Activated T-cell treated with anti-CD3 and anti-CD28 coated beads, Interleukin-2, amount 50 U/mL, for 72 hours (primary cell): ENCODE measurements around the gene HTT. TPM values are rescaled to one million over a fixed set of nuclear protein-coding genes. Genes with fewer than 3 reads are reported as not detected.

Source experiments
- ATAC-seq, 2 donors: fragments of 150-1000 bp; cut with Tn5 transposase; replicated peaks in 1 of 2; 2 replicates each; pipeline ENCODE4 v1.10.0; 2021; ENCODE audit warnings: moderate library complexity in 2 of 2, mild to moderate bottlenecking in 1 of 2
- DNase-seq, 2 donors: peaks; one replicate each; pipeline ENCODE4 v3.0.0; 2021 to 2022; ENCODE audit warnings: mixed read lengths in 1 of 2
- H3K27ac Mint-ChIP-seq: one replicate; pipeline ENCODE4 v1.8.0; 2022; ENCODE audit warnings: mild to moderate bottlenecking, moderate library complexity, mixed read lengths
- H3K27me3 Mint-ChIP-seq: one replicate; pipeline ENCODE4 v1.8.0; 2022; ENCODE audit warnings: low read depth, mixed read lengths
- H3K36me3 Mint-ChIP-seq, 2 donors: one replicate each; pipeline ENCODE4 v1.8.0; 2022; ENCODE audit warnings: mixed read lengths in 2 of 2, mild to moderate bottlenecking in 1 of 2; ENCODE audit not compliant: insufficient read depth in 2 of 2
- H3K4me1 Mint-ChIP-seq: one replicate; pipeline ENCODE4 v1.8.0; 2022; ENCODE audit warnings: low read depth, mixed read lengths
- H3K4me3 Mint-ChIP-seq, 2 donors: one replicate each; pipeline ENCODE4 v1.8.0; 2022; ENCODE audit warnings: mild to moderate bottlenecking in 2 of 2, mixed read lengths in 2 of 2, moderate library complexity in 2 of 2
- H3K9me3 Mint-ChIP-seq, 2 donors: one replicate each; pipeline ENCODE4 v1.8.0; 2022; ENCODE audit warnings: mixed read lengths in 2 of 2
- total RNA-seq, 2 donors: library from RNA; stranded (reverse); gene quantifications; one replicate each; pipeline ENCODE4 v1.2.3, GENCODE V29; 2022

The HTT gene
- total RNA-seq, 2 donors from 2014 or later, result 88.0 to 97.9 TPM

- H3K36me3 Mint-ChIP-seq, result peaks cover 12 to 25% of the 10 kb centered on the region in 2 donors
Observed at GRCh38 chr4:3179126-3179706, 104.7 kb downstream of the HTT start.

GRCh38 chr4:3183008-3183407 lies 108.5 kb downstream of the HTT start:
- Mint-ChIP-seq H3K4me3 (no peak overlapping the region), H3K4me1 (peaks cover 14% of the 10 kb centered on the region), H3K9me3 (no peaks in the 10 kb centered on the region), H3K27ac (no peak overlapping the region), H3K27me3 (no peaks in the 10 kb centered on the region), H3K36me3 (peaks cover 13 to 22% of the 10 kb centered on the region in 2 donors)
- ATAC-seq, result no peak
- no peak for DNase-seq

More at GRCh38 chr4:3179126-3179706, 104.7 kb downstream of the HTT start:
- no peak overlapping the region for H3K27ac Mint-ChIP-seq
- DNase-seq (no peak), ATAC-seq (no peak)
- no peaks in the 10 kb centered on the region for H3K9me3 Mint-ChIP-seq
- H3K27me3 Mint-ChIP-seq, result no peaks in the 10 kb centered on the region
- no peak overlapping the region for H3K4me3 Mint-ChIP-seq
- peaks cover 14% of the 10 kb centered on the region for H3K4me1 Mint-ChIP-seq

- no peak for DNase-seq
- no peak for ATAC-seq
- Mint-ChIP-seq H3K36me3 (peaks cover 9 to 20% of the 10 kb centered on the region in 2 donors), H3K27me3 (no peaks in the 10 kb centered on the region), H3K4me3 (no peak overlapping the region), H3K27ac (no peak overlapping the region), H3K9me3 (no peaks in the 10 kb centered on the region), H3K4me1 (peaks cover 12% of the 10 kb centered on the region)
Observed at GRCh38 chr4:3184725-3185124, 110.2 kb downstream of the HTT start.

GRCh38 chr4:3186609-3187008 lies 112.1 kb downstream of the HTT start:
- Mint-ChIP-seq H3K4me1 (peaks cover 7% of the 10 kb centered on the region), H3K27ac (no peak overlapping the region), H3K9me3 (no peaks in the 10 kb centered on the region), H3K36me3 (peaks cover 11 to 15% of the 10 kb centered on the region in 2 donors), H3K27me3 (no peaks in the 10 kb centered on the region), H3K4me3 (no peak overlapping the region)
- no peak for ATAC-seq
- no peak for DNase-seq

- peaks cover 7% of the 10 kb centered on the region for H3K4me1 Mint-ChIP-seq
- DNase-seq (no peak), ATAC-seq (no peak)
- H3K4me3 Mint-ChIP-seq, result no peak overlapping the region
- H3K27ac Mint-ChIP-seq, result no peak overlapping the region
- H3K27me3 Mint-ChIP-seq, result no peaks in the 10 kb centered on the region
- no peaks in the 10 kb centered on the region for H3K9me3 Mint-ChIP-seq
- H3K36me3 Mint-ChIP-seq, result peaks cover 11 to 15% of the 10 kb centered on the region in 2 donors
Observed at GRCh38 chr4:3188118-3188517, 113.6 kb downstream of the HTT start.

- peaks cover 19% of the 10 kb centered on the region for H3K4me1 Mint-ChIP-seq
- no peaks in the 10 kb centered on the region for H3K9me3 Mint-ChIP-seq
- no peak overlapping the region for H3K27ac Mint-ChIP-seq
- H3K36me3 Mint-ChIP-seq, result peaks cover 6 to 13% of the 10 kb centered on the region in 2 donors
- H3K4me3 Mint-ChIP-seq, result no peak overlapping the region
- H3K27me3 Mint-ChIP-seq, result no peaks in the 10 kb centered on the region
- DNase-seq (no peak), ATAC-seq (peak; percentile 20 to 33)
Observed at GRCh38 chr4:3189459-3189858, 115.0 kb downstream of the HTT start.

- Mint-ChIP-seq H3K27ac (no peak overlapping the region), H3K36me3 (peaks cover 6 to 9% of the 10 kb centered on the region in 2 donors), H3K4me3 (no peak overlapping the region), H3K4me1 (peaks cover 30% of the 10 kb centered on the region), H3K27me3 (no peaks in the 10 kb centered on the region), H3K9me3 (no peaks in the 10 kb centered on the region)
- no peak for ATAC-seq
- no peak for DNase-seq
Observed at GRCh38 chr4:3190549-3190948, 116.1 kb downstream of the HTT start.

- H3K4me1 Mint-ChIP-seq, result peaks cover 46% of the 10 kb centered on the region
- no peaks in the 10 kb centered on the region for H3K27me3 Mint-ChIP-seq
- no peak for DNase-seq
- H3K4me3 Mint-ChIP-seq, result no peak overlapping the region
- H3K27ac Mint-ChIP-seq, result no peak overlapping the region
- peaks cover 4 to 6% of the 10 kb centered on the region in 2 donors for H3K36me3 Mint-ChIP-seq
- ATAC-seq, result no peak
- no peaks in the 10 kb centered on the region for H3K9me3 Mint-ChIP-seq
Observed at GRCh38 chr4:3192188-3192587, 117.7 kb downstream of the HTT start.

GRCh38 chr4:3192827-3193226 lies 118.3 kb downstream of the HTT start:
- H3K27ac Mint-ChIP-seq, result no peak overlapping the region
- ATAC-seq (no peak), DNase-seq (no peak)
- H3K4me1 Mint-ChIP-seq, result peaks cover 52% of the 10 kb centered on the region
- H3K4me3 Mint-ChIP-seq, result no peak overlapping the region
- H3K36me3 Mint-ChIP-seq, result peaks cover 4 to 6% of the 10 kb centered on the region in 2 donors
- H3K27me3 Mint-ChIP-seq, result no peaks in the 10 kb centered on the region
- no peaks in the 10 kb centered on the region for H3K9me3 Mint-ChIP-seq

- Mint-ChIP-seq H3K27me3 (no peaks in the 10 kb centered on the region), H3K4me1 (peaks cover 52% of the 10 kb centered on the region), H3K27ac (peak overlapping the region; percentile 23), H3K36me3 (peaks cover 4 to 6% of the 10 kb centered on the region in 2 donors), H3K9me3 (no peaks in the 10 kb centered on the region), H3K4me3 (no peak overlapping the region)
- DNase-seq, result no peak
- ATAC-seq, result no peak
Observed at GRCh38 chr4:3193531-3194203, 119.2 kb downstream of the HTT start.

- Mint-ChIP-seq H3K36me3 (no peaks in the 10 kb centered on the region), H3K9me3 (no peaks in the 10 kb centered on the region), H3K4me1 (peaks cover 59% of the 10 kb centered on the region), H3K27me3 (no peaks in the 10 kb centered on the region), H3K27ac (no peak overlapping the region), H3K4me3 (no peak overlapping the region)
- DNase-seq (no peak), ATAC-seq (no peak)
Observed at GRCh38 chr4:3196670-3197359, 122.3 kb downstream of the HTT start.

- Mint-ChIP-seq H3K27ac (no peak overlapping the region), H3K36me3 (no peaks in the 10 kb centered on the region), H3K27me3 (no peaks in the 10 kb centered on the region), H3K4me1 (peaks cover 66% of the 10 kb centered on the region), H3K4me3 (no peak overlapping the region), H3K9me3 (no peaks in the 10 kb centered on the region)
- ATAC-seq, result no peak
- DNase-seq, result no peak
Observed at GRCh38 chr4:3197366-3198105, 123.1 kb downstream of the HTT start.

GRCh38 chr4:3198906-3199305 lies 124.4 kb downstream of the HTT start:
- Mint-ChIP-seq H3K36me3 (peaks cover 0 to 1% of the 10 kb centered on the region in 2 donors), H3K27me3 (no peaks in the 10 kb centered on the region), H3K9me3 (no peaks in the 10 kb centered on the region), H3K4me1 (peaks cover 71% of the 10 kb centered on the region), H3K27ac (no peak overlapping the region), H3K4me3 (no peak overlapping the region)
- DNase-seq, result no peak
- no peak for ATAC-seq
